Endothelial cell of umbilical vein (primary cell): ENCODE data around the gene CFD. TPM values are rescaled to one million over a fixed set of nuclear protein-coding genes. Genes with fewer than 3 reads are reported as not detected.

Experiments
- BruUV-seq: library from RNA; stranded (reverse); fragments of 400-500 nt; replicated peaks from 2 replicates; lab custom pipeline; 2021; lab: Mats Ljungman, UMichigan
- CTCF ChIA-PET: fragments of 300-600, 350-600 bp; sonication (Branson Sonifier 250); formaldehyde crosslinking; loops from one replicate; lab custom pipeline; 2021; ENCODE audit warnings: antibody characterized with exemption, inconsistent platforms; lab: Charles Lee
- POLR2A ChIA-PET: fragments of 300-600, 350-600 bp; sonication (Branson Sonifier 250); formaldehyde crosslinking; loops from one replicate; lab custom pipeline; 2021; ENCODE audit warnings: antibody characterized with exemption, inconsistent platforms; lab: Charles Lee
- DNase-seq: peaks from one replicate; pipeline ENCODE4 v3.0.0-alpha.2; 2011; ENCODE audit warnings: low read depth, low spot score
- FAIRE-seq: peaks from 2 replicates; lab custom pipeline; 2011; peaks lifted over from hg19 to GRCh38; lab: Jason Lieb, UNC
- H2AFZ ChIP-seq: 2 replicates; pipeline ENCODE4 v1.6.0; 2012; ENCODE audit warnings: low read depth, low read length, control low read depth, inconsistent platforms
- H3K27ac ChIP-seq: 2 replicates; pipeline ENCODE4 v1.5.1; 2011; ENCODE audit warnings: low read depth, mild to moderate bottlenecking, control low read depth, low read length, moderate library complexity; ENCODE audit not compliant: insufficient read depth
- H3K27me3 ChIP-seq, 2 experiments: 2 replicates each; pipeline versions ENCODE4 v1.6.0 to v1.6.1; 2011; ENCODE audit warnings: low read length in 2 of 2, mixed read lengths in 1 of 2; ENCODE audit not compliant: control insufficient read depth in 2 of 2, insufficient read depth in 2 of 2
- H3K36me3 ChIP-seq, 2 experiments: 2 replicates in 1 of 2; 3 replicates in 1 of 2; pipeline ENCODE4 v1.5.1; 2011; ENCODE audit warnings: low read length in 2 of 2, mild to moderate bottlenecking in 1 of 2, moderate library complexity in 1 of 2; ENCODE audit not compliant: control insufficient read depth in 2 of 2, insufficient read depth in 2 of 2; ENCODE audit errors: extremely low read depth in 1 of 2
- H3K4me1 ChIP-seq: 3 replicates; pipeline ENCODE4 v1.5.1; 2011; ENCODE audit warnings: mild to moderate bottlenecking, low read length; ENCODE audit not compliant: control insufficient read depth, insufficient read depth; ENCODE audit errors: extremely low read depth
- H3K4me2 ChIP-seq: 2 replicates; pipeline ENCODE4 v1.6.1; 2011; ENCODE audit warnings: low read length, control low read depth, mixed read lengths; ENCODE audit not compliant: insufficient read depth
- H3K4me3 ChIP-seq, 3 experiments: fragments of 200-600 bp in 1 of 3; sonication (generic), shearing (Covaris generic) in 1 of 3; replicated peaks in 1 of 3; 2 replicates each; pipeline ENCODE4 v1.5.1; 2011 to 2016; ENCODE audit warnings: control low read depth in 3 of 3, low read length in 3 of 3, mild to moderate bottlenecking in 2 of 3, inconsistent platforms in 1 of 3, low read depth in 1 of 3, moderate library complexity in 1 of 3; ENCODE audit not compliant: insufficient read depth in 1 of 3
- H3K79me2 ChIP-seq: 2 replicates; pipeline ENCODE4 v1.6.0; 2012; ENCODE audit warnings: low read length, inconsistent platforms; ENCODE audit not compliant: control insufficient read depth, insufficient read depth
- H3K9ac ChIP-seq: replicated peaks from 2 replicates; pipeline ENCODE3; 2011; ENCODE audit warnings: low read length, control low read depth; ENCODE audit not compliant: insufficient read depth; ENCODE audit errors: extremely low read depth
- H3K9me1 ChIP-seq: replicated peaks from 3 replicates; pipeline ENCODE4 v1.6.0; 2011; ENCODE audit warnings: mild to moderate bottlenecking, low read length; ENCODE audit not compliant: control insufficient read depth, insufficient read depth; ENCODE audit errors: extremely low read depth
- H3K9me3 ChIP-seq: replicated peaks from 2 replicates; pipeline ENCODE4 v1.5.1; 2012; ENCODE audit warnings: low read length, inconsistent platforms; ENCODE audit not compliant: control insufficient read depth, insufficient read depth
- H4K20me1 ChIP-seq: replicated peaks from 2 replicates; pipeline ENCODE3; 2011; ENCODE audit warnings: mild to moderate bottlenecking, low read length; ENCODE audit not compliant: control insufficient read depth, insufficient read depth; ENCODE audit errors: extremely low read depth
- EZH2 ChIP-seq: IDR thresholded peaks from 2 replicates; pipeline ENCODE4 v1.6.1; 2012; ENCODE audit warnings: borderline replicate concordance, low read depth, mild to moderate bottlenecking, moderate library complexity, low read length, inconsistent platforms; ENCODE audit not compliant: severe bottlenecking
- FOS ChIP-seq: IDR thresholded peaks from 2 replicates; pipeline ENCODE4 v1.6.1; 2011; ENCODE audit warnings: mild to moderate bottlenecking, low read length, moderate library complexity, borderline replicate concordance; ENCODE audit not compliant: insufficient read depth
- GATA2 ChIP-seq: IDR thresholded peaks from 2 replicates; pipeline ENCODE4 v1.7.0; 2011; ENCODE audit warnings: low read depth, mild to moderate bottlenecking, moderate library complexity, mixed read lengths, low read length; ENCODE audit not compliant: insufficient read length, insufficient read depth
- JUN ChIP-seq: IDR thresholded peaks from 2 replicates; pipeline ENCODE4 v1.6.1; 2011; ENCODE audit warnings: borderline replicate concordance, low read depth; ENCODE audit not compliant: insufficient read length, insufficient read depth
- MAX ChIP-seq: IDR thresholded peaks from 2 replicates; pipeline ENCODE4 v1.6.1; 2011; ENCODE audit not compliant: insufficient read depth, insufficient read length
- MYC ChIP-seq: IDR thresholded peaks from one replicate; pipeline ENCODE4 v1.6.1; 2011; ENCODE audit warnings: mild to moderate bottlenecking, low read depth, low read length
- POLR2A ChIP-seq: IDR thresholded peaks from 2 replicates; pipeline ENCODE4 v1.6.1; 2012; ENCODE audit warnings: low read depth, mild to moderate bottlenecking, control low read depth, low read length
- POLR2AphosphoS5 ChIP-seq: IDR thresholded peaks from 2 replicates; pipeline ENCODE4 v1.6.1; 2012; ENCODE audit warnings: low read depth, mild to moderate bottlenecking, control low read depth, low read length, moderate library complexity; ENCODE audit not compliant: insufficient read depth
- dilution Hi-C: fragments of 300-500 bp; cut with MboI; formaldehyde crosslinking; loops from one replicate; pipeline ENCODE4 v1.15.0; 2019; ENCODE audit warnings: low sequenced_read_pairs; ENCODE audit not compliant: extremely low pct_ligation_motif_present
- intact Hi-C: fragments of 100-400 bp; cut with micrococcal nuclease; formaldehyde crosslinking; loops from one replicate; pipeline ENCODE4 v1.10.0; 2022
- polyA plus RNA-seq, 4 experiments: library from polyadenylated mRNA; depleted of rRNA in 3 of 4; stranded (reverse) in 3 of 4; unstranded in 1 of 4; fragments of >200 nt; gene quantifications; 2 replicates each; pipeline versions ENCODE4 v1.2.1 to v1.2.3, GENCODE V29; 2011 to 2012; ENCODE audit warnings: missing spikeins in 1 of 4
- total RNA-seq: library from RNA; stranded (reverse); gene quantifications from 2 replicates; pipeline ENCODE4 v1.2.3, GENCODE V29; 2021
- TF ChIP-seq, protein P1 (sequence below), 2 donors: IDR thresholded peaks; 1 replicate in 1 of 2; 2 replicates in 1 of 2; pipeline ENCODE4 v1.5.1; 2011; ENCODE audit warnings: low read length in 2 of 2, mild to moderate bottlenecking in 2 of 2, moderate library complexity in 2 of 2, control low read depth in 1 of 2, inconsistent platforms in 1 of 2, low read depth in 1 of 2; ENCODE audit not compliant: insufficient read depth in 1 of 2; ENCODE audit errors: extremely low read depth in 1 of 2

CFD gene
- total and polyA plus RNA-seq, 2 donors (not counting 3 experiments of a cell fraction or from before 2014, with no cell fraction given): 0.25 to 0.40 TPM

GRCh38 chr19:827314-827709 lies 32.2 kb upstream of the CFD start:
- Histone ChIP-seq H3K4me2 (no peak overlapping the region), H2AFZ (no peak overlapping the region), H3K9me1 (no peaks in the 10 kb centered on the region), H3K4me1 (no peaks in the 10 kb centered on the region), H3K27ac (no peak overlapping the region), H4K20me1 (no peaks in the 10 kb centered on the region), H3K4me3 (no peak overlapping the region), H3K9ac (no peak overlapping the region), H3K27me3 (no peaks in the 10 kb centered on the region), H3K9me3 (no peaks in the 10 kb centered on the region), H3K79me2 (no peaks in the 10 kb centered on the region), H3K36me3 (no peaks in the 10 kb centered on the region)
- no TSS peak for BruUV-seq
- FAIRE-seq (no peak), DNase-seq (no peak)
- no peak for TF ChIP-seq MAX
- no peak for TF ChIP-seq JUN
- no peak for TF ChIP-seq MYC
- no peak for TF ChIP-seq POLR2AphosphoS5
- no peak for TF ChIP-seq GATA2
- TF ChIP-seq, protein P1, sequence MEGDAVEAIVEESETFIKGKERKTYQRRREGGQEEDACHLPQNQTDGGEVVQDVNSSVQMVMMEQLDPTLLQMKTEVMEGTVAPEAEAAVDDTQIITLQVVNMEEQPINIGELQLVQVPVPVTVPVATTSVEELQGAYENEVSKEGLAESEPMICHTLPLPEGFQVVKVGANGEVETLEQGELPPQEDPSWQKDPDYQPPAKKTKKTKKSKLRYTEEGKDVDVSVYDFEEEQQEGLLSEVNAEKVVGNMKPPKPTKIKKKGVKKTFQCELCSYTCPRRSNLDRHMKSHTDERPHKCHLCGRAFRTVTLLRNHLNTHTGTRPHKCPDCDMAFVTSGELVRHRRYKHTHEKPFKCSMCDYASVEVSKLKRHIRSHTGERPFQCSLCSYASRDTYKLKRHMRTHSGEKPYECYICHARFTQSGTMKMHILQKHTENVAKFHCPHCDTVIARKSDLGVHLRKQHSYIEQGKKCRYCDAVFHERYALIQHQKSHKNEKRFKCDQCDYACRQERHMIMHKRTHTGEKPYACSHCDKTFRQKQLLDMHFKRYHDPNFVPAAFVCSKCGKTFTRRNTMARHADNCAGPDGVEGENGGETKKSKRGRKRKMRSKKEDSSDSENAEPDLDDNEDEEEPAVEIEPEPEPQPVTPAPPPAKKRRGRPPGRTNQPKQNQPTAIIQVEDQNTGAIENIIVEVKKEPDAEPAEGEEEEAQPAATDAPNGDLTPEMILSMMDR (IDR thresholded peaks at IDR 0.05; ENCODE audit: extremely low read depth in 1 of 2, insufficient read depth in 1 of 2, low read depth in 1 of 2, low read length in 2 of 2): no peak
- no peak for TF ChIP-seq POLR2A
- TF ChIP-seq FOS: no peak
- TF ChIP-seq EZH2: no peak
- ChIA-PET CTCF (no interaction called here), POLR2A (no interaction called here)
- dilution Hi-C loops: no loop called here
- intact Hi-C loops: no loop called here
